H9 (cell line): ENCODE results near the gene DAB2IP. TPM values are rescaled to one million over a fixed set of nuclear protein-coding genes. Genes with fewer than 3 reads are reported as not detected.
A peak's percentile ranks its signal among the peaks of the same experiment; 100 is the strongest.

Experiments
- DNase-seq: peaks from one replicate; pipeline ENCODE4 v3.0.0-alpha.2; 2017
- H2AFZ ChIP-seq: one replicate; pipeline ENCODE4 v1.6.1; 2013; ENCODE audit warnings: mild to moderate bottlenecking, low read length, control low read depth, moderate library complexity
- H2AK5ac ChIP-seq: 2 replicates; pipeline ENCODE4 v1.6.1; 2013; ENCODE audit warnings: low read length, control low read depth, mixed read lengths; ENCODE audit not compliant: insufficient read length
- H2BK120ac ChIP-seq: one replicate; pipeline ENCODE4 v1.6.1; 2013; ENCODE audit warnings: low read depth, mild to moderate bottlenecking, low read length, control low read depth, inconsistent platforms; ENCODE audit not compliant: poor library complexity, severe bottlenecking
- H2BK12ac ChIP-seq: 2 replicates; pipeline ENCODE4 v1.6.1; 2013; ENCODE audit warnings: low read length, control low read depth, mixed read lengths, low read depth; ENCODE audit not compliant: insufficient read length
- H2BK15ac ChIP-seq: 2 replicates; pipeline ENCODE4 v1.6.1; 2013; ENCODE audit warnings: low read depth, low read length, control low read depth
- H2BK20ac ChIP-seq: one replicate; pipeline ENCODE4 v1.6.1; 2013; ENCODE audit warnings: low read depth, mild to moderate bottlenecking, low read length, control low read depth, inconsistent platforms; ENCODE audit not compliant: poor library complexity, severe bottlenecking
- H2BK5ac ChIP-seq: 2 replicates; pipeline ENCODE4 v1.6.1; 2013; ENCODE audit warnings: low read length, control low read depth, mixed read lengths; ENCODE audit not compliant: insufficient read length
- H3K14ac ChIP-seq: 2 replicates; pipeline ENCODE4 v1.6.1; 2013; ENCODE audit warnings: low read length, control low read depth; ENCODE audit not compliant: insufficient read depth
- H3K18ac ChIP-seq: 2 replicates; pipeline ENCODE4 v1.6.1; 2013; ENCODE audit warnings: low read depth, mild to moderate bottlenecking, mixed read lengths, low read length, control low read depth; ENCODE audit not compliant: insufficient read length
- H3K23ac ChIP-seq: 2 replicates; pipeline ENCODE4 v1.6.1; 2013; ENCODE audit warnings: low read length, control low read depth, mixed read lengths, low read depth; ENCODE audit not compliant: insufficient read length
- H3K23me2 ChIP-seq: 2 replicates; pipeline ENCODE4 v1.6.1; 2013; ENCODE audit warnings: low read depth, mild to moderate bottlenecking, mixed read lengths, low read length, control low read depth; ENCODE audit not compliant: insufficient read length, poor library complexity, severe bottlenecking
- H3K27ac ChIP-seq: 2 replicates; pipeline ENCODE4 v1.5.1; 2013; ENCODE audit warnings: low read length, control low read depth, mixed read lengths, low read depth; ENCODE audit not compliant: insufficient read length
- H3K27me3 ChIP-seq: 2 replicates; pipeline ENCODE4 v1.6.1; 2013; ENCODE audit warnings: low read length, control low read depth, inconsistent platforms; ENCODE audit not compliant: insufficient read depth
- H3K4ac ChIP-seq: 2 replicates; pipeline ENCODE4 v1.6.1; 2013; ENCODE audit warnings: low read depth, mild to moderate bottlenecking, control low read depth, inconsistent platforms, low read length, moderate library complexity
- H3K4me1 ChIP-seq: 2 replicates; pipeline ENCODE4 v1.6.1; 2013; ENCODE audit warnings: low read length, control low read depth, inconsistent platforms; ENCODE audit not compliant: insufficient read depth
- H3K4me2 ChIP-seq: 2 replicates; pipeline ENCODE4 v1.6.1; 2013; ENCODE audit warnings: low read length, control low read depth, mixed read lengths; ENCODE audit not compliant: insufficient read length, insufficient read depth
- H3K56ac ChIP-seq: 2 replicates; pipeline ENCODE4 v1.6.1; 2013; ENCODE audit warnings: low read depth, mild to moderate bottlenecking, mixed read lengths, low read length, control low read depth; ENCODE audit not compliant: insufficient read length
- H3K79me1 ChIP-seq: 2 replicates; pipeline ENCODE4 v1.6.1; 2013; ENCODE audit warnings: low read depth, mild to moderate bottlenecking, moderate library complexity, low read length, control low read depth, inconsistent platforms; ENCODE audit not compliant: insufficient read depth, poor library complexity, severe bottlenecking
- H3K79me2 ChIP-seq: 2 replicates; pipeline ENCODE4 v1.6.1; 2013; ENCODE audit warnings: low read length, control low read depth, inconsistent platforms; ENCODE audit not compliant: insufficient read depth
- H3K9ac ChIP-seq: 2 replicates; pipeline ENCODE4 v1.6.1; 2013; ENCODE audit warnings: low read length, control low read depth, mixed read lengths; ENCODE audit not compliant: insufficient read length; ENCODE audit errors: extremely low read depth
- H3K9me3 ChIP-seq: one replicate; pipeline ENCODE4 v1.6.1; 2013; ENCODE audit warnings: low read depth, low read length, inconsistent platforms; ENCODE audit not compliant: control insufficient read depth
- H3T11ph ChIP-seq: one replicate; pipeline ENCODE4 v1.6.1; 2013; ENCODE audit warnings: mild to moderate bottlenecking, low read length, control low read depth, inconsistent platforms
- H4K20me1 ChIP-seq: one replicate; pipeline ENCODE4 v1.6.1; 2013; ENCODE audit not compliant: control insufficient read depth, insufficient read length, insufficient read depth
- H4K5ac ChIP-seq: 2 replicates; pipeline ENCODE4 v1.6.1; 2013; ENCODE audit warnings: low read depth, mild to moderate bottlenecking, mixed read lengths, low read length, control low read depth; ENCODE audit not compliant: insufficient read length
- H4K8ac ChIP-seq: replicated peaks from 2 replicates; pipeline ENCODE4 v1.6.1; 2013; ENCODE audit warnings: low read length, control low read depth, mixed read lengths, low read depth; ENCODE audit not compliant: insufficient read length
- H4K91ac ChIP-seq: 2 replicates; pipeline ENCODE4 v1.6.1; 2013; ENCODE audit warnings: low read depth, mild to moderate bottlenecking, moderate library complexity, mixed read lengths, low read length, control low read depth; ENCODE audit not compliant: insufficient read length
- H3K27ac Mint-ChIP-seq, 3 experiments: 2 replicates in 2 of 3; 3 replicates in 1 of 3; pipeline ENCODE4 v1.8.0; 2020 to 2021; ENCODE audit warnings: mixed read lengths in 3 of 3, mild to moderate bottlenecking in 1 of 3, moderate library complexity in 1 of 3
- H3K27me3 Mint-ChIP-seq: 2 replicates; pipeline ENCODE4 v1.8.0; 2021; ENCODE audit warnings: low read depth, mild to moderate bottlenecking, moderate library complexity, mixed read lengths
- H3K36me3 Mint-ChIP-seq, 3 experiments: 2 replicates in 2 of 3; 3 replicates in 1 of 3; pipeline ENCODE4 v1.8.0; 2020 to 2021; ENCODE audit warnings: low read depth in 3 of 3, mixed read lengths in 3 of 3; ENCODE audit not compliant: insufficient read depth in 1 of 3
- H3K4me1 Mint-ChIP-seq, 2 experiments: 2 replicates each; pipeline ENCODE4 v1.8.0; 2020; ENCODE audit warnings: mixed read lengths in 2 of 2
- H3K4me3 Mint-ChIP-seq, 2 experiments: 2 replicates in 1 of 2; 3 replicates in 1 of 2; pipeline ENCODE4 v1.8.0; 2020 to 2021; ENCODE audit warnings: mild to moderate bottlenecking in 2 of 2, mixed read lengths in 2 of 2, moderate library complexity in 1 of 2
- H3K9me3 Mint-ChIP-seq, 2 experiments: 2 replicates in 1 of 2; 3 replicates in 1 of 2; pipeline ENCODE4 v1.8.0; 2020; ENCODE audit warnings: mild to moderate bottlenecking in 2 of 2, mixed read lengths in 2 of 2, moderate library complexity in 1 of 2
- CTCF ChIP-seq: fragments of 200-600 bp; sonication (generic); conservative IDR thresholded peaks from 3 replicates; pipeline ENCODE4 v1.8.0; 2021; ENCODE audit warnings: antibody characterized with exemption, mild to moderate bottlenecking
- WGBS: extraction: QIAGEN DNeasy Blood & Tissue Kit; methylation state at CpG from one replicate; pipeline ENCODE4 v1.1.7; 2013; ENCODE audit warnings: missing lambda C conversion rate, low lambda C conversion rate, mixed read lengths; ENCODE audit not compliant: insufficient read length; ENCODE audit errors: extremely low coverage; 5-methylcytosine and 5-hydroxymethylcytosine counted together
- total RNA-seq: library from RNA; stranded (reverse); gene quantifications from 2 replicates; pipeline ENCODE4 v1.2.1, GENCODE V29; 2021

The DAB2IP gene
- total RNA-seq, 1 experiment from 2014 or later, result 22.6 TPM

- TF ChIP-seq CTCF, result no peak
Observed at GRCh38 chr9:121638399-121638798, 13.0 kb upstream of the DAB2IP start.

More at GRCh38 chr9:121638399-121638798, 13.0 kb upstream of the DAB2IP start:
- H3K79me1 ChIP-seq, result no peaks in the 10 kb centered on the region
- no peak overlapping the region for H3K18ac ChIP-seq
- no peak overlapping the region for H2AFZ ChIP-seq
- H4K5ac ChIP-seq, result no peak overlapping the region
- no peaks in the 10 kb centered on the region for H3K4me1 ChIP-seq
- H2BK20ac ChIP-seq, result no peak overlapping the region
- no peaks in the 10 kb centered on the region for H4K20me1 ChIP-seq
- H4K8ac ChIP-seq, result no peak overlapping the region
- H3K9me3 ChIP-seq, result no peaks in the 10 kb centered on the region
- no peak overlapping the region for H2BK5ac ChIP-seq
- WGBS, result no CpG with 5 or more reads among the region's 8 CpGs
- no peak overlapping the region for H3K4ac ChIP-seq
- H2BK15ac ChIP-seq, result no peak overlapping the region
- no peak overlapping the region for H2BK120ac ChIP-seq
- no peaks in the 10 kb centered on the region; the same call in 1 of the 2 replicates for H3K27me3 Mint-ChIP-seq
- DNase-seq, result no peak
- no peak overlapping the region for H2AK5ac ChIP-seq
- H3K4me3 Mint-ChIP-seq, result no peak overlapping the region
- no peak overlapping the region for H2BK12ac ChIP-seq
- no peaks in the 10 kb centered on the region for H3K27me3 ChIP-seq
- no peak overlapping the region for H3K56ac ChIP-seq
- peak overlapping the region in 2 of 3 experiments; percentile 35 to 37; a peak in 2 of 7 replicates for H3K27ac Mint-ChIP-seq
- H3T11ph ChIP-seq, result no peak overlapping the region
- H3K23me2 ChIP-seq, result peaks cover 3% of the 10 kb centered on the region
- no peak overlapping the region for H3K14ac ChIP-seq
- no peaks in the 10 kb centered on the region for H3K79me2 ChIP-seq
- H3K4me2 ChIP-seq, result no peak overlapping the region
- H3K9ac ChIP-seq, result no peak overlapping the region
- H3K23ac ChIP-seq, result no peak overlapping the region
- H4K91ac ChIP-seq, result no peak overlapping the region
- no peak overlapping the region for H3K27ac ChIP-seq
- no peaks in the 10 kb centered on the region; a peak in 1 of 5 replicates for H3K9me3 Mint-ChIP-seq
- H3K4me1 Mint-ChIP-seq, result peaks cover 28 to 48% of the 10 kb centered on the region in 2 experiments
- H3K36me3 Mint-ChIP-seq, result no peaks in the 10 kb centered on the region; a peak in 1 of 7 replicates
